Breast epithelium (tissue), 3 donors: Measurements from ENCODE around the gene IER3.

Experiments
- CTCF ChIP-seq, 3 donors: fragments of 450-650 bp; IDR thresholded peaks; one replicate each; pipeline ENCODE4 v1.5.1; 2016 to 2017; ENCODE audit warnings: antibody characterized with exemption in 3 of 3, mild to moderate bottlenecking in 3 of 3, moderate library complexity in 3 of 3
- POLR2A ChIP-seq: fragments of 450-650 bp; IDR thresholded peaks from one replicate; pipeline ENCODE4 v1.6.1; 2016; ENCODE audit warnings: antibody characterized with exemption, mild to moderate bottlenecking, moderate library complexity
- POLR2AphosphoS5 ChIP-seq, 3 donors: sonication (generic); formaldehyde crosslinking; IDR thresholded peaks; one replicate each; pipeline ENCODE4 v1.6.1; 2017; ENCODE audit warnings: antibody characterized with exemption in 3 of 3

- TF ChIP-seq CTCF (IDR thresholded peaks at IDR 0.05): no peak
- TF ChIP-seq POLR2AphosphoS5 (IDR thresholded peaks at IDR 0.05): no peak
- no peak for TF ChIP-seq POLR2A
Observed at GRCh38 chr6:30703011-30703410, 41.3 kb downstream of the IER3 start.
